NCI-H146 (cell line): ENCODE results near the gene HSPBAP1.
"Not testable (repeated sequence)": the region's sequence is repeated elsewhere in the genome, so short reads cannot be mapped to it uniquely, and the experiment has no call there.

Experiments used
- DNase-seq: peaks from one replicate; lab custom pipeline; 2025; lab: John Stamatoyannopoulos, UW

Gene HSPBAP1

GRCh38 chr3:122784436-122784835, 9.2 kb downstream of the HSPBAP1 start:
- no peak for DNase-seq

- DNase-seq: no peak
Observed at GRCh38 chr3:122782804-122783203, 10.8 kb downstream of the HSPBAP1 start.

GRCh38 chr3:122777563-122777962, 16.1 kb downstream of the HSPBAP1 start:
- DNase-seq: no peak

- DNase-seq: no peak
Observed at GRCh38 chr3:122776675-122777468, 16.8 kb downstream of the HSPBAP1 start.

- DNase-seq: no peak
Observed at GRCh38 chr3:122774564-122774963, 19.1 kb downstream of the HSPBAP1 start.

GRCh38 chr3:122773944-122774509, 19.6 kb downstream of the HSPBAP1 start:
- no peak for DNase-seq

- DNase-seq: no peak
Observed at GRCh38 chr3:122772827-122773226, 20.8 kb downstream of the HSPBAP1 start.

- no peak for DNase-seq
Observed at GRCh38 chr3:122770521-122771202, 23.0 kb downstream of the HSPBAP1 start.

- DNase-seq: no peak
Observed at GRCh38 chr3:122767540-122768372, 25.9 kb downstream of the HSPBAP1 start.

GRCh38 chr3:122766430-122766829, 27.2 kb downstream of the HSPBAP1 start:
- no peak for DNase-seq

GRCh38 chr3:122760453-122761271, 33.0 kb downstream of the HSPBAP1 start:
- no peak for DNase-seq

GRCh38 chr3:122758877-122759560, 34.6 kb downstream of the HSPBAP1 start:
- DNase-seq: no peak

- DNase-seq: no peak
Observed at GRCh38 chr3:122755491-122755890, 38.1 kb downstream of the HSPBAP1 start.

- no peak for DNase-seq
Observed at GRCh38 chr3:122754929-122755328, 38.7 kb downstream of the HSPBAP1 start.

GRCh38 chr3:122748347-122748746, 45.3 kb downstream of the HSPBAP1 start:
- DNase-seq: no peak

- DNase-seq: not testable (repeated sequence)
Observed at GRCh38 chr3:122747295-122747694, 46.3 kb downstream of the HSPBAP1 start.

- no peak for DNase-seq
Observed at GRCh38 chr3:122745369-122746021, 48.1 kb downstream of the HSPBAP1 start.

GRCh38 chr3:122743581-122744120, 50.0 kb downstream of the HSPBAP1 start:
- no peak for DNase-seq

GRCh38 chr3:122742234-122742633, 51.4 kb downstream of the HSPBAP1 start:
- no peak for DNase-seq

- DNase-seq: no peak
Observed at GRCh38 chr3:122739172-122739571, 54.5 kb downstream of the HSPBAP1 start.
